H4 (cell line): ENCODE measurements around the gene MMAA. TPM values are rescaled to one million over a fixed set of nuclear protein-coding genes. Genes with fewer than 3 reads are reported as not detected.
"Not testable (repeated sequence)": the region's sequence is repeated elsewhere in the genome, so short reads cannot be mapped to it uniquely, and the experiment has no call there.

Source experiments
- DNase-seq: peaks from one replicate; pipeline ENCODE4 v3.0.0-alpha.2; 2015; ENCODE audit warnings: low spot score
- total RNA-seq: library from RNA; depleted of rRNA; stranded (reverse); fragments of >200 nt; shearing (Covaris generic); gene quantifications from 2 replicates; pipeline ENCODE4 v1.2.3, GENCODE V29; 2014

MMAA gene
- total RNA-seq, 1 experiment from 2014 or later, result 1.1 TPM

GRCh38 chr4:145635117-145635516 lies 15.9 kb downstream of the MMAA start:
- DNase-seq, result no peak

GRCh38 chr4:145635630-145636029 lies 16.4 kb downstream of the MMAA start:
- DNase-seq, result no peak

GRCh38 chr4:145639186-145639698 lies 20.1 kb downstream of the MMAA start:
- DNase-seq, result no peak

GRCh38 chr4:145640236-145640635 lies 21.1 kb downstream of the MMAA start:
- DNase-seq, result peak; percentile 11

GRCh38 chr4:145643295-145643694 lies 24.1 kb downstream of the MMAA start:
- no peak for DNase-seq

- DNase-seq, result no peak
Measured at GRCh38 chr4:145644699-145645098, 25.5 kb downstream of the MMAA start.

- no peak for DNase-seq
Measured at GRCh38 chr4:145656156-145656555, 37.0 kb downstream of the MMAA start.

GRCh38 chr4:145660064-145660463 lies 40.9 kb downstream of the MMAA start:
- DNase-seq, result no peak

- no peak for DNase-seq
Measured at GRCh38 chr4:145663194-145663593, 44.0 kb downstream of the MMAA start.

GRCh38 chr4:145665773-145666172 lies 46.6 kb downstream of the MMAA start:
- DNase-seq, result no peak

- DNase-seq, result no peak
Measured at GRCh38 chr4:145670422-145670821, 51.2 kb downstream of the MMAA start.

- peak; percentile 90 for DNase-seq
Measured at GRCh38 chr4:145679520-145679919, 60.3 kb downstream of the MMAA start.

- DNase-seq, result peak; percentile 17
Measured at GRCh38 chr4:145679991-145680455, 60.8 kb downstream of the MMAA start, which contains the start of gene C4orf51. TSS of gene C4orf51 (plus strand) at chr4:145680146. CDS start at chr4:145680204, 58 bp downstream.

- no peak for DNase-seq
Measured at GRCh38 chr4:145680902-145681301, 61.7 kb downstream of the MMAA start.

- no peak for DNase-seq
Measured at GRCh38 chr4:145681518-145681917, 62.3 kb downstream of the MMAA start.

- no peak for DNase-seq
Measured at GRCh38 chr4:145681956-145682355, 62.8 kb downstream of the MMAA start.

- no peak for DNase-seq
Measured at GRCh38 chr4:145686991-145687390, 67.8 kb downstream of the MMAA start.

GRCh38 chr4:145690610-145691009 lies 71.4 kb downstream of the MMAA start:
- DNase-seq, result no peak

- not testable (repeated sequence) for DNase-seq
Measured at GRCh38 chr4:145691416-145691815, 72.2 kb downstream of the MMAA start.

GRCh38 chr4:145694929-145695328 lies 75.7 kb downstream of the MMAA start:
- DNase-seq, result no peak

GRCh38 chr4:145697332-145697731 lies 78.1 kb downstream of the MMAA start:
- DNase-seq, result no peak

- no peak for DNase-seq
Measured at GRCh38 chr4:145698507-145698906, 79.3 kb downstream of the MMAA start.

- DNase-seq, result no peak
Measured at GRCh38 chr4:145703850-145704497, 84.8 kb downstream of the MMAA start.

- DNase-seq, result no peak
Measured at GRCh38 chr4:145709336-145709735, 90.2 kb downstream of the MMAA start.
